ENCODE results near the gene SEMA3D.

Gene SEMA3D

DNA sequence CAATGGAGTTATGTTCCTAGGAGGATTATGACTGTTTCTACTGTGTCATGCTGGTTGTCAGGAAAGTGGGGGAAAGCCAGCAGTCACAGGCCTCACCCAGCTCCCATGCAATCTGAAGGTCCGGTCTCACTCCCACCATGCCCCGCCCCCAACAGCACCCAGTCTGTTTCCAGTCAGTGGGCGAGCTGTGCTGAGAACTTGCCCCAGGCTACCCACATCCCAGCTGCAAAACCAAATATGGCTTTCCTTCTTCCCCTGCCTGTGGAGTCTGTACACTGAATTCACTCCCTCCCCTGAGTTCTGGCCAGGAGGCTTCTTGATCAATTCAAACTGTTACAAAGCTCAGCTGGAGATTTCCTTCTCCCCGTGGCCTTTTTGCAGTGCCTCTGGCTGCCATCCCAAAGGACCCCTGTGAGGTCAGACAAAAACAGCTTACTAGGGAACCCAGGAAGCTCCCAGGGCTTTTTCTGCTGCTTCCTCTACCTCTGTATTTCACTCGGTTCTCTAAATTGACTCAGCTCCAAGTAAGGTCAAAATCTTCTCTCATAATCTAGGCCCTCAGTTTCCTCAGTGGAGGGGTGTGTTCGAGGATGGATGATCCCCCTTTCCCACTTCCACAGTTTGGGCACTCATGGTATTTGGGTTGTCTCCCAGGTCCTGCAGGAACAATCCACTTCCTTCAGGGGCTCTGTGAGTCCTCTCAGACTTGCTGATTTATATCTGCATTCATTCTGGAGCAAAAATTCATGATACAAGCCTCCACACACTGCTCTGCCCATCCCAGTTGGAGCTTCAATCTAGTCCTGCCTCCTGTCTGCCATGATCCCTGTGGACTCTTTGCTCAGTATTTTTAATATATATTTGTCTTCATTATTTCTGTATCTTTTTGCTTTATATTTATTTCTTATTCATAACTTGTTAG, 205.5 kb downstream of the SEMA3D start:
- no peak for DNase-seq

DNA sequence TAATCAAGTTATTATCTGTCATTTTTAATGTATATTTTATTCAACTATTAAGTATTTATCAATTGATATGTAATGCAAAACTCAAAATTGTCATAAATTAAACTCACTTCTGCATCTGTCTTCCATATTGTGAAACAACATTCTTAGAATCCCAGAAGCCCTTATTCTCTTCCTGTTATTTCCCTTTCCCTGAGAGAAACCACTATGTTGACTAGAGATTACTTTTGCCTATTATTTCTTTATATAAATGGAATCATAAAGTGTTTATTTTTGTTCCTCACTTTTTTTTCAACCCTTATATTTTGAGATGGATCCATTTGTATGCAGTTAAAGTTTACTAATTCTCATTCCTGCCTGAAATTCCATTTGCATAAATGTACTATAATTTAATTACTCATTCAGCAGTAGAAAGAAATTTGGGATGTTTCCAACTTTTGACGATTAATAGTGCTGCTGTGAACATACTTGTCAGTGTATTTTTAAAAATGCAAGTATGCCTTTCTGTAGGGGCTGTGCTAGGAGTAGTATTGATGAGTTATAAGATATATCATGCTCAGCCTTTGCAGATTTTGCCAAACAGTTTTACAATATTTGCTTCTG, 211.2 kb downstream of the SEMA3D start:
- DNase-seq, result no peak

DNA sequence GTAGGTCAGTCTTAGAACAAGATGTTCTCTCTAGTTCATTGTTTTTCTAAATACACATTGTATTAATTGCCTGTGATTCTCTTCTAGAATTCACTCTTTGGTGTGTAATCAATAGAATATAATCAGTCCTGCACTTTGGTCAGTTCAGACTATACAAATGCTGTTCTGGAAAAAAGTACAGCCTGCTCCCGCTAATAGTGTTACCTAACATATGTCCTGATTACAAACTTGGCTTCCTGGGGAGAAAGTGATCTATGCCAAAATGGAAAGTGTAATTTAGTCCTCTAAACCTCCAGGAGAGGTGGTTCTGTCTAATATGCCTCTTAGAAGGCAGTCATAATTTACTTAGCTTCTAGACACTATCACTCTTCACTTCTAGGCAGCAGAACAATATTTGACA, 215.5 kb downstream of the SEMA3D start:
- DNase-seq, result no peak

DNA sequence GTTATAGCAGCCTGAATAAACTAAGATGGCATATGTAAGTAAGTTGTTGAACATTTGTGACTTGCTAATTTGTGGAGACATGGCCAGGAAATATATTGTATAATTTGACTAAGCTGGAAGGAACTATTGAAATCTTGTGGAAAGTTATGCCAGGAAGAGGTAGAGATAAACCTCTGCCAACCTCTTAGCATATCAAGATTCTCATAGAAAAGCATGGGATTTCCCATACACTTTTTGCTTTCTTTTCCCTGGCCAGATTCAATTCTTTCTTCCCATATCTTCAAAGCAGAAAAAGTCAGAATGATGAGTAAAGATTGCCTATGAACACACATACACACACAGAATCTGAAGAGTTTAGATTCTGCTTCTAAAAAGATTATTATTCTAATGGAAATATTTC, 216.2 kb downstream of the SEMA3D start:
- no peak for DNase-seq

DNA sequence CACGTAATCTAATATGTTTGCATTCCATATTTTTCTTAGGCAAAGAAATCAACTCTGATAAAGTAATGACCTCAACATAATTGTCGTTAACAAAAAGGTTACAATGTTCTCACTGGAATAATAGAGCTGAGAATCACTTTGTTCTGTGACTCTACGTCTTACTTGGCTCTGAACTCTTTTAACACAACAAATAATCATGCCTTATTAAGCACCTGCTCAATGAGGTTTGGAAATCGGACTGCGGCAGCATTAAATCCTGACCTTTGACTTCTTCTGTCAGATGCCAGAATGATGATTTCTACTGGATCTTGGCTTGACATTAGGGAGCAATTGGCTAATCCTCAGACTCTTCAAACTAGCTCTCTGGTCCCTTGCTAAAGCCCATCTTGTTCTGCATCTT, 233.6 kb downstream of the SEMA3D start:
- no peak for DNase-seq

DNA sequence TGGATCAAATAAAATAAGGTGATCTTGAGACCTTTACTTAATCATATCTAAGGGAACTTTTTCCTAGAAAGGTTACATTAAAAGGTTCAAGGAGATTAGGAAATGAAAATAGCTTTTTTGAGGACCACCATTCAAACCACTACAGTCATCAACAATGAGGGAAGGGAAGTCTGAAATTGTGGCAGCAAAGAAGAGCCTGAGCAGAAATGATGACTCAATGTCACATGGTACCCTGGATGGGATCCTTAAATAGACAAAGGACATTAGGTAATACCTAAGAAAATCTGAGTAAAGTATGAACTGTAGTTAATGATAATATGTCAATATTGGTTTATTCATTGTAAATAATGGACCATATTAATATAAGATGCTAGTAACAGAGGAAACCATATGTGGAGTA, 236.0 kb downstream of the SEMA3D start:
- DNase-seq, result no peak

DNA sequence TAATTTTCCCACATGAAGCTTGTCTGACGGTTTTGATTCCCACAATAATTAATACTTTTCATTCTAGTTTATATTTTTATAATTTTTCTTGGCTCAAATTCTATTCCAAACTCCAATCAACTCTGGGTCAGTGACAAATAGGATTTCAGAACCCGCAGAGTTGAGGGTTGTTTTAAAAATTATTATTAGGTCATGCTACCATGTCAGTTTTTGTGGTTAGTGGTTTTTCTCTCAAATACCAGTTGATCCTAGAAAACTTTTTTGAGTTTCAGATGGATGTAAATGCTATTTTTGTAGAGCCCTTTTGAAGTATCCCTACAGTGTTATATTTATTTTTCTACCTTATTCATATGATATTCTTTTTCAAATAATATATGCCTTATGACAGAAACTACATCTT, 237.4 kb downstream of the SEMA3D start:
- no peak for DNase-seq

DNA sequence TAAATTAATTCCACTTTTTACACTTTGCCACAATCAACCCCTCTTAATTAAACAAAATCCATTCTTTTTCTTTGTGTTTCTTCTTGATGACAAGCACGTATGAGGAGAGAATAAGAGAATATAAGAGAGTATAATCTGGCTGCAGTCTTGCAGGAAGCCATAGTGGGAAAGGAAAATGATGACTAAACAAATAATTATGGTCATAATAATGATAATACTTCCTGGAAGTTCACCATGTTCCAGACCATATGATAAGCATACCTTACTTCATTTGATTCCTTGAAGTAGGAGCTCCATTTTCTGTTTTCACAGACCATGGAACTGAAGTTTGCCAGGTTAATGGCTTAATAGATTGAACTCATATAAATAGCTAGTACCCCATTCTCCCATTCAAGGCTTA, 237.8 kb downstream of the SEMA3D start:
- no peak for DNase-seq

DNA sequence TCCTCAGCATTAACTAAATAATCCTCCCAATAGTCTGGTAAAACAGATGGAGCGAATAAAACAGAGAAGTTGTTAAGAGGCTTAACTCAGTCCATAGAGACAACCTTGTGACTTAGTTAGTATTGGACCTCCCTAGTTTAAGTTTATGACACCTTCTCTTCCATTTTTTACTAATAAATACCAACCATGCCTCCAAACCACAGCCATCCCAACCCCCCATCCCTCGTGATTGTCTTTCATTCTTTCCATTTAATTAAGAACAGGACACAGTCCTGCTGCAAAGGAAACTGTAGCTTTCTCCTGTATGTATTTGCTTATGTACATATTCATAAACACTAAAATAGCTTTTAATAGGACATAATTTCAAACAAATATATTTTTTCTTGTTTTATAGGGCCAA, 238.2 kb downstream of the SEMA3D start:
- DNase-seq, result no peak

DNA sequence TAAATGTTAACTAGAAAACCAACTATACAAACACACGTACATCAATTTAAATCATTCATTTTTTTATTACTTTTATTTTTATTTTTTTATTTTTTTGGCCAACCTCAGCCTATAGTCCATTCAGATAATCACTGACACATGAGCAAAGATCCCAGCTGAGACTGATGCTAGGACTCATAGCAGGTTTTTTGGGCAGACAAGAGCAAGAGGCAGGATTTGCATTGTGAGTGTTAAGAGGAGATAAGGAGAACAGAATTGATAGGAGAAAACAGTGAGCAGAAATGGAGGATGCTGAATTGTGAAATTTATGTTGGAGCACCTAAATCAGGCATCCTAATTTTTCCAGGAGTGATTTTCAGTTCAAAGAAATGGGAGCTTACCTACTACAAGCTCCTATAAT, 240.3 kb downstream of the SEMA3D start:
- no peak for DNase-seq
